NB4 (cell line): ENCODE results near the gene TMEM132C.

Experiments
- DNase-seq: peaks from one replicate; pipeline ENCODE4 v3.0.0; 2010; ENCODE audit warnings: low read depth
- H3K4me3 ChIP-seq: one replicate; pipeline ENCODE4 v1.5.1; 2011; ENCODE audit warnings: mild to moderate bottlenecking, low read depth, low read length, moderate library complexity
- CTCF ChIP-seq: IDR thresholded peaks from one replicate; pipeline ENCODE4 v1.5.1; 2012; ENCODE audit warnings: low read depth, low read length
- MAX ChIP-seq: IDR thresholded peaks from 2 replicates; pipeline ENCODE4 v1.6.1; 2011; ENCODE audit warnings: low read depth, low read length
- MYC ChIP-seq: IDR thresholded peaks from 2 replicates; pipeline ENCODE4 v1.6.1; 2011; ENCODE audit warnings: low read depth, low read length
- POLR2A ChIP-seq: IDR thresholded peaks from 2 replicates; pipeline ENCODE4 v1.6.1; 2011; ENCODE audit warnings: mild to moderate bottlenecking; ENCODE audit not compliant: insufficient read length; ENCODE audit errors: extremely low read depth

TMEM132C gene

GRCh38 chr12:128267131-128267622, at the start of gene TMEM132C:
TSS of gene TMEM132C (plus strand) at chr12:128267170. CDS start at chr12:128267403, 233 bp downstream.
- no peak within 1 kb of the TSS for H3K4me3 ChIP-seq
- TF ChIP-seq MAX = no peak
- no peak for TF ChIP-seq POLR2A
- TF ChIP-seq MYC = no peak
- TF ChIP-seq CTCF = no peak
- no peak for DNase-seq

- TF ChIP-seq MAX (no peak), MYC (no peak), POLR2A (no peak), CTCF (no peak)
- DNase-seq = no peak
- H3K4me3 ChIP-seq = no peak overlapping the region
Measured at GRCh38 chr12:128224226-128224625, 42.7 kb upstream of the TMEM132C start.

GRCh38 chr12:128228581-128228980, 38.4 kb upstream of the TMEM132C start:
- no peak overlapping the region for H3K4me3 ChIP-seq
- TF ChIP-seq MAX (no peak), POLR2A (no peak), CTCF (no peak), MYC (no peak)
- no peak for DNase-seq

GRCh38 chr12:128235635-128236417, 31.1 kb upstream of the TMEM132C start:
- H3K4me3 ChIP-seq = no peak overlapping the region
- TF ChIP-seq MAX (no peak), CTCF (no peak), MYC (no peak), POLR2A (no peak)
- DNase-seq = no peak

- H3K4me3 ChIP-seq = no peak overlapping the region
- no peak for DNase-seq
- TF ChIP-seq MAX = no peak
- TF ChIP-seq POLR2A = no peak
- no peak for TF ChIP-seq MYC
- TF ChIP-seq CTCF = no peak
Measured at GRCh38 chr12:128236525-128236924, 30.4 kb upstream of the TMEM132C start.
